Sciatic nerve (tissue), 2 donors: ENCODE measurements around the gene RNF148. TPM values are rescaled to one million over a fixed set of nuclear protein-coding genes. Genes with fewer than 3 reads are reported as not detected.

Experiments
- ATAC-seq: fragments of 200-7000 bp; cut with Tn5 transposase; one replicate; pipeline ENCODE4 v1.9.1; 2020; ENCODE audit warnings: mild to moderate bottlenecking, moderate library complexity
- DNase-seq: peaks from one replicate; pipeline ENCODE4 v3.0.0-alpha.2; 2020; ENCODE audit warnings: low spot score
- intact Hi-C: fragments of 100-400 bp; cut with DNase I; formaldehyde crosslinking; loops from one replicate; pipeline ENCODE4 v1.14.2; 2022
- total RNA-seq: library from RNA; stranded (reverse); fragmentation: NEBNext Ultra II Directional; extraction: Animal tissue kit (Norgen Biotek cat#: 25700); gene quantifications from one replicate; pipeline ENCODE4 v1.2.1, GENCODE V29; 2021
- donor health status: DM: no; HTN: no; CAD: no.
- donor health status: DM: no; HTN: no; CAD: no.

The RNF148 gene
- 2.0 TPM for total RNA-seq

DNA sequence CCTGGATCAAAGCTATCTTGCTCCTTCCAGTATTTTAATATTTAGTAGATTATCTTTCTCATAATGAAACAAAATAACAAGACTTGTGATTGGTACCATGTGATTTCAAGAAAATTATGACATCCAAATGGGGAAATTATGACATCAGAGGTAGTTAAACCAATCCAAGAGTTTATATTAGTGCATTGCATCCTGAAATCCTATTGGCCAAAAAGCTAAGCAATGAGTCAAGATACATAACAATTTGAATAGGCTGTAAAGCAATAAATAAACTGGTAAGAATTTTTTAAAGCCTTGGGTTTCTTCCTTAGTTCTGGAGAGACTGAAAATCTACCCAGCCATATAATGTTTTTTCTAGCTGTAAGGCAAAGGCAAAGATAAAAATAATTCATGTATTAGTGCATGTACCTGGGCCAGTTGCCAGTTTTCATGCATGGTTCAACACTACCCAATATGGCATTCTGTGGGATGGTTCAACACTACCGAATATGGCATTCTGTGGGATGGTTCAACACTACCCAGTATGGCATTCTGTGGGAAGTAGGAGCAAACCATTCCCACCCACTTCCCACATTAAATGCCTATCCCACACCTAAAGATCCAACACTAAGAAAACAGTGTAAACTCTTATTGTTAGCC lies at the start of gene RNF148:
Gene RNF148 (minus strand): TSS at position 51 of the 639 bp plus-strand sequence. CDS start 172 bp downstream, outside the sequence.
- no peak for ATAC-seq
- DNase-seq = no peak
- intact Hi-C loops = no loop called here

DNA sequence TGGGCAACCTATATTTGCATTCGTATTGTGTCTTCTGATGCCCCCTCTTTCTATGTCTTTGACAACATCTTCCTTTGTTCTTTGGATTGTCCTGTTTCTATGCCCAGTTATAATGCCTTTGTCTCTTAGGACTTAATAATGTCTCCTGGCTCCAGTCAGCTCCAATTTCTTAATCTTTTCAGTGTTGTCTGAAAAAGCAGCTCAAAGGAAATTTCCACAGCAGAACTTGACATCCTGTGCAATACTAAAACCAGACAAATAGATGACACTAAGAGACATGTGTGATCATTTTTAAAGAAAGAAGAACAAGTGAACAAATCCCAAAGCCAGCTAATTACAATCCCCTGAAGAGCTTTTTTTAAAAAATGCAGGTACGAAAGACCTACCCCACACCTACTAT lies 47.7 kb upstream of the RNF148 start:
- DNase-seq = no peak
- no peak for ATAC-seq
- intact Hi-C loops = no loop called here

DNA sequence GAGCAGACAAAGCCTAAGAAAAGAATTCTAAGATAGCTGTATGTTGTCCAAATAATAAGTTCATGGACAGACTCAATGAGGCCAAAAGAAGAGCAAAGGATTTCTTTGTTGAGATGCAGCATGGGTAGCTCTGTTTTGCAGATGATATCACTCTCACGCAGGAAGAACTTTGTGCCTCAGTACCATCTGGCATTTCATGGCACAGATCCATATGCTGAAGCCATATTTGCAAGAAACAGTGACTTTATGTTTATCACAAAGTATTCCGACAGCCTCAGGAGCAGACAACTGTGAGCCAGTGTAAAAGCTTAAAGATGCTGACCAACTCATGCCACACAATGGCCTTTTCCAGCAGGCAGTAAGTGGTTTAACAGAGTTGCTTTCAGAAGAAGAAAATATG lies 45.5 kb upstream of the RNF148 start:
- ATAC-seq = no peak
- intact Hi-C loops = no loop called here

DNA sequence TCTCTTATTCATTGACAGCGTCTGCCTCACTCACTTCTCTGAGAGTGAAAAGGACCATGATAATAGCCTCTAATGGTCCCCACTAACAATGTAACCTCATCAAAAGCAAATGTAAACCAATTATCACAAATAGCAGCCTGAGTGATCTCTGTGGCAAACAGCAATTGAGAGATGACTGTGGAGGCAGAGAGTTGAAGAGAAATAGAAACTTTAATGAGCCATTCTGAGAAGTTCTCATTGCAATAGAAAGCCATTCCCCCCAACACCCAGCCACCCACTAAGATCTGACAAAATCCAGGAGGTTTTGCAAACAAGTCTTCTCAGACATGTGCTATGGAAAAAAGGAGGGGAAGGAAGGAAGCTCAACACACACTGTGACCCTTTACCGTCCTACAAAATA lies 44.2 kb upstream of the RNF148 start:
- no peak for DNase-seq
- intact Hi-C loops = no loop called here
- no peak for ATAC-seq

More for the DNA sequence above, 45.5 kb upstream of the RNF148 start:
- no peak for DNase-seq

- intact Hi-C loops = no loop called here
- no peak for ATAC-seq
- DNase-seq = no peak
These were observed 40.5 kb upstream of the RNF148 start for GRCh38 chr7:122743211-122743610.

- DNase-seq (no peak), ATAC-seq (no peak)
- intact Hi-C loops = no loop called here
These were observed 36.2 kb upstream of the RNF148 start for GRCh38 chr7:122738947-122739346.

GRCh38 chr7:122736183-122736582 lies 33.5 kb upstream of the RNF148 start:
- ATAC-seq (no peak), DNase-seq (no peak)
- intact Hi-C loops = no loop called here

DNA sequence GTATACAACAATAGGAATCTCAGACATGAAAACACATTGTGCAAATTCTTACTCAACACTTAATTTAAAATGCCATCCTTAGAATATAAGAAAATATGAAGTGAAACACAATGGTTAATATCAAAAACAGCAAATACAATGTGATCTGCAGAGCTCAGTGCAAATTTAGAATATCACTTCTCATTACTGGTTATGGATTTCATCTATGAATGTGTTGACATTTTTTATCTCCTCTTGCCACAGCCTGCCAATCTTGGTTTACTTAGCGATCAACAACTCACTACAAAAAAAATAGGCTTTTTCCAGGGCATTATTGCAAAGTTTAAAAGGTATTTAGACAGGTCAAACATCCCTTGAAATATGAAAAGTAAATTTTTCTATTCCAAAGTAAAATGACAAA lies 25.0 kb upstream of the RNF148 start:
- DNase-seq = no peak
- intact Hi-C loops = no loop called here
- no peak for ATAC-seq

- DNase-seq (no peak), ATAC-seq (no peak)
- intact Hi-C loops = no loop called here
These were observed 24.6 kb upstream of the RNF148 start for GRCh38 chr7:122727354-122727753.

DNA sequence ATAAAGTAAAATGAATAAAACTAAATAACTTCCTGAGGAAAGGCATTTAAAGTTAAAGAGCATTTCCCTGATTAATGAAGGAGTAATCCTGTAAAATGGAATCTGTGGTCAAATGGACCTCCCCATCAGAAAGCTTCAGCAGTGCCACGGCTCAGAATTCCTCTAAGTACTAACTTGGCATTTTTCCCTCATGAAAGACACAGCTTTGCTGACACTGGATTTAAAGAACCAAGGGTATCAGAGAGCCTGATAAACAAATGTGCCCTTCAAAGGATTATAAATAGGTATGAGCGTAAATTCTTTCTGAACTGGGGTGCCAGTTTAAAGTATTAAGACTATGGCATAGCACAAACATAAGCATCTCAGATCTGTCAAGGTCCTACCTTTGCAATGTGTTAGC lies 24.2 kb upstream of the RNF148 start:
- intact Hi-C loops = no loop called here
- ATAC-seq (no peak), DNase-seq (no peak)

- intact Hi-C loops = no loop called here
- ATAC-seq = no peak
- DNase-seq = no peak
These were observed 21.6 kb upstream of the RNF148 start for GRCh38 chr7:122724366-122724765.

DNA sequence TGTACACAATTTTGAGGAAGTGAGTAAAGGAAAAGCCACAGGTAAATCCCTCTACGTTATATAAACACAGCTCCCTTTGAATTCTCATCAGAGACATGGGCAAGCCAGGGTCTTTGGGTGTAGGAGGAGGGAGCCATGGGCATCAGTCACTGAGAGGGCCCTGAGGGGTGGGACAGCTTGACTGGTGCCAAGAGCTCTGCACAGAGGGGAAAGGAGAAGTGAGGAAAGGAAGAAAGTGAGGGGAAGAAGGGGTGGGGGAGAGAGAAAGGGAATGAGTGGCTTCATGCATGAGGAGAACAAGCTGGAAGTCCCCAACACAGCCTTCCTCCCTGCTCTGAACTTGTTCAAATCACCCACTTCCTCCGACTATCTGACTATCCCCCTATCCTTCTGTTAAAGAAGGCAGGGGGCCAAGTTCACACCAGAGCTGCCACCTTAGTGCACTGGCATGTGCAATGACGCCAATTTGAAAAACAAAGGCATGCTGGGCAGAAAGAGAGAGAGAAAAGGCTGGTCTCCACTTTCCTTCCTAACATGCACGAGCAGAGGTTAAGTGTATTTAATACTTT lies 16.4 kb upstream of the RNF148 start:
- intact Hi-C loops = no loop called here
- ATAC-seq = no peak
- DNase-seq = no peak

DNA sequence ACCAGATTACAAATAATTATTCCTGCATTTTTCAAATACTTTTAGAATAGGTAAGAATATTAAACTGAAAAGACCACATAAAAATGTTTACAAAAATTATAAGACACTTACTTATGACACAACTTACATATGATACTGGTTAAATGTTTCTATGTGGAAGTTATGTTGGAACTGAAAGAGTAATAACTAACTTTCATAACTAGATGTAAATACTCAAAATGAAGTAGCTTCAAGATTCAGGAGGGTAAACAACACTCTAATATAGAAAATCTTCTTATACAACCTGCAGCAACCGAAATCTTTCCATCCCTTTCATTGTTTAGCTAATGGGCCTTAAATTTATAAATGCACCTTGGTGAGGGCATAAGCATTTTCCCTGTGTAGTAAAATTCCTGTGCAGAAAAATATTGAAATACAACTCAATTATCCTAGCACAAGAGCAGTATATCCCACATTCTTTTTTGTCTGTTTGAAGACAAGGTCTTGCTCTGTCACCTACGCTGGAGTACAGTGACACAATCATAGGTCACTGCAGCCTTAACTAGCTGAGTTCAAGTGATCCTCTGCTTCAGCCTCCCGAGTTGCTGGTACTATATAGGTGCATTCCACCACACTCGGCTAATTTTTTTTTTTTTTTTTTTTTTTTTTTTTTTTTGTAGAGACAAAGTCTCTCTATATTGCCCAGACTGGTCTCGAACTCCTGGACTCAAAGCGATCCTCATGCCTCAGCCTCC lies 14.8 kb upstream of the RNF148 start:
- intact Hi-C loops = no loop called here
- DNase-seq (no peak), ATAC-seq (no peak)

DNA sequence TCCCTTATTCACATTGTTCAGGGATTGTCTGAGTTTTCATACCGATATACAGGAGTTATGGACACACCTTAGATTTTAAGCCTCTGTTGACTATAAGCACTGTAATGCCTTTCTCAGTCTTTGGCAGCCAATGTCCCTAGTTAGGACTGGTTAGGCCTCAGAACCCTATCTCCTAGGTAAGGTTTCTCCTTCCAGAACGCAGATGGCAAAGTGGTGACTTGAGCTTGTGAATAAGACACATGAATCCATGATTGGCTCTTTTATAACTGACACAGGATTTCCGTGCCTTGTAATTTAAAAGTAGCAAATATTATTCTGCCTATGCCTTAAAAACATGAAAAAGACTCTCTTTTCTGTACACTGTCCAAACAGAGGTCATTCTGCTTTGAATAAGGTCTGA lies 12.5 kb upstream of the RNF148 start:
- no peak for ATAC-seq
- DNase-seq = no peak
- intact Hi-C loops = no loop called here

- DNase-seq (no peak), ATAC-seq (no peak)
- intact Hi-C loops = no loop called here
These were observed 8.2 kb upstream of the RNF148 start for GRCh38 chr7:122710916-122711315.

DNA sequence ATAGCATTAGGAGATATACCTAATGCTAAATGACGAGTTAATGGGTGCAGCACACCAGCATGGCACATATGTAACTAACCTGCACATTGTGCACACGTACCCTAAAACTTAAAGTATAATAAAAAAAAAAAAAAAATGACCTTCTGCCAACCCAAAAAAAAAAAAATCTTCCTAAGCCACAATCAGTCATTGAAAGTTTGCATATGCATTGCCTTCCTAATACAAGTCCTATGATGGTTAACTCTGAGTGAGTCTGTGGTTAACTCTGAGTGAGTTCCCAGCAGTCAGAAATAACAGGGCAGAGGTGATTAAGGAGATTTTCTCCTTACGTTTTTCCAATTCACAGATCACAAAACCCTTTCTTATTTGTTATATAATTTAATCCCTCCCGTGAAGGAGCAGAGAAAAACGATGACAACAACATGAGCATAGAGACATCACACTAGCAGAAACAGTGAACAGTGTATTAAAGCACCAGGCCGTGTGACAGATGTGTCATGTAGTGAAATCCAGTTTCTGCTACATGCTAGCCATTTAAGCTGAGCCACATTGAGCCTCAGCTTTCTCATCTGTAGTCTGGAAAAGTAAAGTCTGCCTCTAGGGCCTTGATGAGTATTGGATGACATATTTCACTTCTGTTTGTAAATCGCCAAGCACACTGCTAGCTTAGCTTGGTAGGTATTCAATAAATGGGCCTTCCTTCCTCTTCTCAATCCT lies 7.4 kb upstream of the RNF148 start:
- no peak for ATAC-seq
- intact Hi-C loops = no loop called here

GRCh38 chr7:122706836-122707235 lies 4.1 kb upstream of the RNF148 start:
- DNase-seq (no peak), ATAC-seq (no peak)
- intact Hi-C loops = no loop called here

More for the DNA sequence above, 7.4 kb upstream of the RNF148 start:
- DNase-seq = no peak

- no peak for DNase-seq
- no peak for ATAC-seq
- intact Hi-C loops = no loop called here
These were observed 3.7 kb downstream of the RNF148 start, which contains the start of gene RNF133 for GRCh38 chr7:122699017-122699416. RNF133 (minus strand) TSS chr7:122699117; CDS start chr7:122698918, 199 bp downstream.

DNA sequence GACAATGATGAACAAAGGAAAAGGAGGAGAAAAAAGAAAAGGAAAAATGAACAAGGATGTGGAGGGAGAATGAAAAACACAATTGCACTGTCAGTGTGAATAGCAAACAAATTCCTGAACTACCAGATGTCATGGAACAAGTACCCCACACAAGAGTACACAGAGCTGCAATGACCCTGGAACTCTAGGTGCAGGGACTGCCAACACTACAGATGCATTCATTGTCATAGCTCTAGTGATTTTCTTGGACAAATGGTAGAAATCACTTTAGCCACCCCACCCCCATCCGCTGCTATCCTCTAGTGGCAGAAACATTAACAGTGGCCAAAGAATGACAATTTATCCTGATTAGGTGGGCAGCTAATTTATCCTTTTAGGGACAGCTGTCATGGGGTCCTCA lies 6.9 kb downstream of the RNF148 start:
- intact Hi-C loops = no loop called here
- no peak for DNase-seq
- ATAC-seq = no peak

DNA sequence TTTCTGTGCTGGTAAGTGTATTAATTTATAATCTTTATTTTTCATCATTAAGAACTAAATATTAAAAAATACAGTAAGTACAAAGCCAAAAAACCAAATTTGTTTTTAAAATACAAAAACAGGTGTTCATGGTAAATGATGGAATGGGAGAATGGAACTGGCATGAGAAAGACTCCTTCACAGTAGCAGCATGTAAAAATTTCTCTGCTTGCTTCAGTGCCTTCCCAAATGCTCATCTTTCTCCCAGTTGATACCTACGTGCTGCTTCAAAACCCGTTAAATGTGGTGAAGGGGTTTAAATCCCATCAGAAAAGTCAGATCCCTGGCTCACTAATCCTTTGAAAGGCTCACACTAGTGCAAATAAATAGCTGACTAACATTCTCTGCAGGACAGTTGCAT lies 8.0 kb downstream of the RNF148 start:
- ATAC-seq = no peak
- intact Hi-C loops = no loop called here
- no peak for DNase-seq
